Right lobe of liver (tissue), 4 donors: Measurements from ENCODE around the gene SLC10A1.
A peak's percentile ranks its signal among the peaks of the same experiment; 100 is the strongest.

Experiments
- POLR2A ChIP-seq: fragments of 450-650 bp; IDR thresholded peaks from one replicate; pipeline ENCODE4 v1.6.1; 2017; ENCODE audit warnings: antibody characterized with exemption, mild to moderate bottlenecking
- TF ChIP-seq, protein P1 (sequence below), 4 donors: fragments of 200-600 bp in 3 of 4; fragments of 450-650 bp in 1 of 4; IDR thresholded peaks; one replicate each; pipeline versions ENCODE4 v1.5.1 to v1.8.0; 2016 to 2022; ENCODE audit warnings: antibody characterized with exemption in 4 of 4, mild to moderate bottlenecking in 2 of 4
- donor health status: DM: no; HTN: no; CAD: no.
- donor health status: DM: no; HTN: no; CAD: no.
- donor health status: DM: no; HTN: yes; CAD: no.

DNA sequence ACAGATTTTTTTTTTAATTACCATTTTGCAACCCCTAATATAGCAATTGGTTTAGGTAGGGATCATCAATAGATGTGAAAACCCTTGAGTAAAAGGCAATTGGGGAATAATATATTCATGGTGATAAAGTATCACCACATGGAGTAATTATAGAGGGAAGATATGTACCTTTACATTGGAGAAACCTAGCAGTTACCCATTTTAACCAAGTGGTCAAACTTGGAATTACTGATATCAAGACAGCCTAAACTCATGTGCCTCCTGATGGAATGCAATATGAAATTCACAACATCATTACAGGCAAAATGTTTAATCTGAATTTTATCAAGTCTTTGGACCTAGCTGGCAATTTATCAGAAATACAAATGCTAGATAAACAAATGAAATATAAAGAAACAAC, 6.7 kb upstream of the SLC10A1 start:
- TF ChIP-seq, protein P1, sequence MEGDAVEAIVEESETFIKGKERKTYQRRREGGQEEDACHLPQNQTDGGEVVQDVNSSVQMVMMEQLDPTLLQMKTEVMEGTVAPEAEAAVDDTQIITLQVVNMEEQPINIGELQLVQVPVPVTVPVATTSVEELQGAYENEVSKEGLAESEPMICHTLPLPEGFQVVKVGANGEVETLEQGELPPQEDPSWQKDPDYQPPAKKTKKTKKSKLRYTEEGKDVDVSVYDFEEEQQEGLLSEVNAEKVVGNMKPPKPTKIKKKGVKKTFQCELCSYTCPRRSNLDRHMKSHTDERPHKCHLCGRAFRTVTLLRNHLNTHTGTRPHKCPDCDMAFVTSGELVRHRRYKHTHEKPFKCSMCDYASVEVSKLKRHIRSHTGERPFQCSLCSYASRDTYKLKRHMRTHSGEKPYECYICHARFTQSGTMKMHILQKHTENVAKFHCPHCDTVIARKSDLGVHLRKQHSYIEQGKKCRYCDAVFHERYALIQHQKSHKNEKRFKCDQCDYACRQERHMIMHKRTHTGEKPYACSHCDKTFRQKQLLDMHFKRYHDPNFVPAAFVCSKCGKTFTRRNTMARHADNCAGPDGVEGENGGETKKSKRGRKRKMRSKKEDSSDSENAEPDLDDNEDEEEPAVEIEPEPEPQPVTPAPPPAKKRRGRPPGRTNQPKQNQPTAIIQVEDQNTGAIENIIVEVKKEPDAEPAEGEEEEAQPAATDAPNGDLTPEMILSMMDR (IDR thresholded peaks at IDR 0.05), result peak in 2 of 4 donors; percentile 10 to 20
- no peak for TF ChIP-seq POLR2A
